A549 (cell line): Measurements from ENCODE around the gene ZNF346. TPM values are rescaled to one million over a fixed set of nuclear protein-coding genes. Genes with fewer than 3 reads are reported as not detected.
A peak's percentile ranks its signal among the peaks of the same experiment; 100 is the strongest.

ENCODE experiments used
- BCL3 ChIP-seq: fragments of >200 bp; sonication (Bioruptor Twin); formaldehyde crosslinking; IDR thresholded peaks from 3 replicates; pipeline ENCODE4 v1.6.1; 2016
- BHLHE40 ChIP-seq: IDR thresholded peaks from 2 replicates; pipeline ENCODE4 v1.6.1; 2012; ENCODE audit warnings: low read depth, low read length, inconsistent platforms
- CBX2 ChIP-seq: fragments of 200-600 bp; sonication (generic); IDR thresholded peaks from 2 replicates; pipeline ENCODE4 v1.6.1; 2016; ENCODE audit warnings: low read depth, mild to moderate bottlenecking, borderline replicate concordance
- CEBPB ChIP-seq, 2 experiments: fragments of >200 bp in 1 of 2; sonication (Bioruptor Twin) in 1 of 2; formaldehyde crosslinking in 1 of 2; IDR thresholded peaks; 2 replicates each; pipeline ENCODE4 v1.6.1; 2012 to 2016
- CHD2 ChIP-seq: fragments of 150-350 bp; IDR thresholded peaks from 2 replicates; pipeline ENCODE4 v1.6.1; 2014; ENCODE audit warnings: low read length; ENCODE audit not compliant: partially characterized antibody
- E2F6 ChIP-seq: IDR thresholded peaks from 2 replicates; pipeline ENCODE4 v1.6.1; 2012; ENCODE audit warnings: low read depth, borderline replicate concordance
- EHMT2 ChIP-seq: fragments of 200-600 bp; sonication (generic); IDR thresholded peaks from 2 replicates; pipeline ENCODE4 v1.6.1; 2016; ENCODE audit warnings: antibody characterized with exemption, low read depth, mild to moderate bottlenecking, moderate library complexity
- FOSB ChIP-seq: fragments of 250-450 bp; sonication (Bioruptor Pico); IDR thresholded peaks from 2 replicates; pipeline ENCODE4 v1.5.0; 2020; ENCODE audit warnings: mild to moderate bottlenecking, moderate library complexity
- FOSL2 ChIP-seq, 2 experiments: fragments of 450-650 bp in 1 of 2; fragments of >200 bp in 1 of 2; sonication (Bioruptor Twin) in 1 of 2; formaldehyde crosslinking; IDR thresholded peaks; 2 replicates each; pipeline versions ENCODE4 v1.5.0 to v1.6.1; 2016 to 2020; ENCODE audit warnings: mild to moderate bottlenecking in 1 of 2, moderate library complexity in 1 of 2
- GATA3 ChIP-seq: IDR thresholded peaks from 2 replicates; pipeline ENCODE4 v1.6.1; 2012; ENCODE audit warnings: borderline replicate concordance
- HEYL ChIP-seq: fragments of 250-450 bp; sonication (Bioruptor Pico); IDR thresholded peaks from 2 replicates; pipeline ENCODE4 v1.8.0; 2021; ENCODE audit warnings: mild to moderate bottlenecking, moderate library complexity
- HMGXB4 ChIP-seq: fragments of 250-450 bp; sonication (Bioruptor Pico); IDR thresholded peaks from 2 replicates; pipeline ENCODE4 v1.5.0; 2021; ENCODE audit warnings: mild to moderate bottlenecking, moderate library complexity, borderline replicate concordance
- HOXB5 ChIP-seq: fragments of 250-450 bp; sonication (Bioruptor Pico); IDR thresholded peaks from 2 replicates; pipeline ENCODE4 v1.5.0; 2020; ENCODE audit warnings: mild to moderate bottlenecking, moderate library complexity
- JUNB ChIP-seq: fragments of >200 bp; sonication (Bioruptor Twin); formaldehyde crosslinking; IDR thresholded peaks from 2 replicates; pipeline ENCODE4 v1.6.1; 2016
- KDM1A ChIP-seq: fragments of 200-600 bp; sonication (generic); IDR thresholded peaks from 2 replicates; pipeline ENCODE4 v1.6.1; 2016; ENCODE audit warnings: low read depth, mild to moderate bottlenecking
- MAFK ChIP-seq: fragments of 450-650 bp; IDR thresholded peaks from 2 replicates; pipeline ENCODE4 v1.6.1; 2014; ENCODE audit not compliant: partially characterized antibody
- PBX3 ChIP-seq: IDR thresholded peaks from 2 replicates; pipeline ENCODE4 v1.6.1; 2012
- PHF8 ChIP-seq: fragments of 200-600 bp; sonication (generic); IDR thresholded peaks from 2 replicates; pipeline ENCODE4 v1.6.1; 2016; ENCODE audit warnings: low read depth, mild to moderate bottlenecking, antibody characterized with exemption, moderate library complexity, borderline replicate concordance
- POLR2A ChIP-seq: IDR thresholded peaks from 2 replicates; pipeline ENCODE4 v1.6.1; 2012; ENCODE audit warnings: mild to moderate bottlenecking, low read length
- POLR2AphosphoS2 ChIP-seq: conservative IDR thresholded peaks from 2 replicates; pipeline ENCODE4 v1.6.1; 2012; ENCODE audit warnings: low read length, improper control_type of control experiment, inconsistent platforms
- RARB ChIP-seq: fragments of 250-450 bp; sonication (Bioruptor Pico); IDR thresholded peaks from 2 replicates; pipeline ENCODE4 v1.8.0; 2021; ENCODE audit warnings: mild to moderate bottlenecking, moderate library complexity
- RFX5 ChIP-seq: fragments of 450-650 bp; IDR thresholded peaks from 2 replicates; pipeline ENCODE4 v1.7.1; 2014; ENCODE audit warnings: antibody characterized with exemption, mild to moderate bottlenecking, moderate library complexity
- SMC3 ChIP-seq: fragments of >200 bp; sonication (Bioruptor Twin); formaldehyde crosslinking; IDR thresholded peaks from 3 replicates; pipeline ENCODE4 v1.6.1; 2018; ENCODE audit warnings: inconsistent platforms
- USF2 ChIP-seq: fragments of 450-650 bp; IDR thresholded peaks from 2 replicates; pipeline ENCODE4 v1.6.1; 2014; ENCODE audit warnings: antibody characterized with exemption
- ZNF302 ChIP-seq: fragments of 250-450 bp; sonication (Bioruptor Pico); IDR thresholded peaks from 2 replicates; pipeline ENCODE4 v1.9.0; 2021; ENCODE audit warnings: inconsistent platforms, mild to moderate bottlenecking, moderate library complexity
- polyA plus RNA-seq, 4 experiments: library from polyadenylated mRNA; depleted of rRNA in 3 of 4; stranded (reverse); fragments of >200 nt; fragmentation: RNase III in 1 of 4; extraction: RNeasy Plus Mini Kit Qiagen cat#74134 plus additional on column Dnase treatment in 1 of 4; gene quantifications; 2 replicates in 3 of 4; 3 replicates in 1 of 4; pipeline ENCODE4 v1.2.3, GENCODE V29; 2011 to 2017

Gene ZNF346
- polyA plus RNA-seq, 2 of the 4 experiments (the other 2 are of a cell fraction): 13.5 to 14.1 TPM

- peak; percentile 84; the same call in 1 of the 2 replicates for TF ChIP-seq HMGXB4 (CRISPR knock-in tag)
- no peak for TF ChIP-seq HEYL (CRISPR knock-in tag)
- TF ChIP-seq FOSB (CRISPR knock-in tag): no peak
- no peak for TF ChIP-seq FOSL2 (IDR thresholded peaks at IDR 0.05)
- peak; percentile 20; the same call in 1 of the 2 replicates for TF ChIP-seq FOSL2 (CRISPR knock-in tag; IDR thresholded peaks at IDR 0.05)
- TF ChIP-seq BHLHE40: peak; percentile 92
- TF ChIP-seq RARB: no peak
- TF ChIP-seq CEBPB (IDR thresholded peaks at IDR 0.05): no peak
- TF ChIP-seq CHD2: peak; percentile 26
- no peak for TF ChIP-seq CBX2
- TF ChIP-seq ZNF302: no peak
- no peak for TF ChIP-seq EHMT2
- peak; percentile 25; the same call in 1 of the 2 replicates for TF ChIP-seq POLR2A
- TF ChIP-seq PBX3: peak; percentile 45; the same call in 1 of the 2 replicates
- no peak for TF ChIP-seq JUNB
- TF ChIP-seq HOXB5 (CRISPR knock-in tag): no peak
- no peak for TF ChIP-seq MAFK
- TF ChIP-seq POLR2AphosphoS2: no peak
- TF ChIP-seq KDM1A: no peak
- TF ChIP-seq SMC3: no peak
- peak; percentile 37; the same call in 1 of the 2 replicates for TF ChIP-seq E2F6
- peak; percentile 81 for TF ChIP-seq PHF8
- no peak for TF ChIP-seq USF2
- peak; percentile 89 for TF ChIP-seq GATA3
- TF ChIP-seq RFX5: no peak
- TF ChIP-seq BCL3: peak; percentile 63; the same call in 1 of the 3 replicates
- TF ChIP-seq, all 56 proteins: peak for 13
These were observed 16.1 kb upstream of the ZNF346 start, which contains the start of gene UIMC1 (continued) for GRCh38 chr5:177006265-177006972.
